Astrocyte (in vitro differentiated cells and primary cell): ENCODE data around the gene SCN2B.

Source experiments
- CTCF ChIP-seq: IDR thresholded peaks from 2 replicates; pipeline ENCODE4 v1.5.1; 2011; ENCODE audit warnings: low read depth, mild to moderate bottlenecking, inconsistent platforms, low read length, moderate library complexity; ENCODE audit not compliant: insufficient read depth
- EZH2 ChIP-seq: IDR thresholded peaks from 2 replicates; pipeline ENCODE4 v1.6.1; 2012; ENCODE audit warnings: mild to moderate bottlenecking, low read length, inconsistent platforms; ENCODE audit not compliant: insufficient read depth

DNA sequence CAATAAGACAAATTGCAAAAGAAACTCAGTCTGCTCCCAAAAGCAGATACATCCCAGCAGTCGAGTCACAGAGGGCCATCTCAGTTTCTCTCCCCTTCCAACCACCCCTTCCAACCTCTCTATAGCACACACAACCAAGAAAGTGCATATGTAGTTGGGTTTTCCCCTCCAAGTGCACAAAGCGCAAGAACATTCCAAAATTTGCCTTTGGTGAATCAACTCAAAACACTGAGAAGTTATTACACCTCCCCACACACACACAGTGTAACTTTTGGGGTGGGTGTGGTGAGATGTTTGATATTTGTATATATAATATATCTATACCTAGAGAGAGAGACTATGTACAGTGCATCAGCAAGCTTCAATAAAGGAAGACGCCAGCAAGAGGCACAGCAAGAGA lies 13.6 kb downstream of the SCN2B start:
- no peak for TF ChIP-seq CTCF
- TF ChIP-seq EZH2: no peak
